C4-2B (cell line): ENCODE results near the gene SCP2.

Experiments used
- H3K27ac ChIP-seq: fragments of 450-650 bp; 2 replicates; pipeline ENCODE4 v1.5.1; 2017
- ZFX ChIP-seq: fragments of 450-650 bp; IDR thresholded peaks from 2 replicates; pipeline ENCODE4 v1.6.1; 2017
- TF ChIP-seq, protein P1 (sequence below): fragments of 450-650 bp; conservative IDR thresholded peaks from 2 replicates; pipeline ENCODE4 v1.5.1; 2017; ENCODE audit warnings: mild to moderate bottlenecking

The SCP2 gene

GRCh38 chr1:53014791-53015507, 87.9 kb downstream of the SCP2 start:
- no peak for TF ChIP-seq ZFX
- TF ChIP-seq, protein P1, sequence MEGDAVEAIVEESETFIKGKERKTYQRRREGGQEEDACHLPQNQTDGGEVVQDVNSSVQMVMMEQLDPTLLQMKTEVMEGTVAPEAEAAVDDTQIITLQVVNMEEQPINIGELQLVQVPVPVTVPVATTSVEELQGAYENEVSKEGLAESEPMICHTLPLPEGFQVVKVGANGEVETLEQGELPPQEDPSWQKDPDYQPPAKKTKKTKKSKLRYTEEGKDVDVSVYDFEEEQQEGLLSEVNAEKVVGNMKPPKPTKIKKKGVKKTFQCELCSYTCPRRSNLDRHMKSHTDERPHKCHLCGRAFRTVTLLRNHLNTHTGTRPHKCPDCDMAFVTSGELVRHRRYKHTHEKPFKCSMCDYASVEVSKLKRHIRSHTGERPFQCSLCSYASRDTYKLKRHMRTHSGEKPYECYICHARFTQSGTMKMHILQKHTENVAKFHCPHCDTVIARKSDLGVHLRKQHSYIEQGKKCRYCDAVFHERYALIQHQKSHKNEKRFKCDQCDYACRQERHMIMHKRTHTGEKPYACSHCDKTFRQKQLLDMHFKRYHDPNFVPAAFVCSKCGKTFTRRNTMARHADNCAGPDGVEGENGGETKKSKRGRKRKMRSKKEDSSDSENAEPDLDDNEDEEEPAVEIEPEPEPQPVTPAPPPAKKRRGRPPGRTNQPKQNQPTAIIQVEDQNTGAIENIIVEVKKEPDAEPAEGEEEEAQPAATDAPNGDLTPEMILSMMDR = no peak
- H3K27ac ChIP-seq = peak overlapping the region; percentile 66

DNA sequence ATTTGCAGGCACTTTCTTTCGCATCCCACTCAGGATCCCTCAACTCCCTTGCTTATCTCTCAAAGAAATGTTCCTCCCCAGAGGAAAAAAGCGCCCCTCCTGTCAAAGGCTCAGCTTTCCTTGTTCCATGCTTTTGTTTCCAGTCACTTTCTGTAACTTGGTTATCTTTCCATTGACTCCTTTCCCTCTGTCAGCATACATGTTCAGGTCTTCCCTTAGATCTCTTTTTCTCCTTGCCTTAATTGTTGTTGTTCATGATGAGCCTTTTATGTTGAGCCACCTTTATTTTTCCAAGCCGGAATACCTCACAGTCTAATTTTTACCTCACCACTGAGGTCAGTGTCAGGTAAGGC, 88.4 kb downstream of the SCP2 start:
- TF ChIP-seq ZFX = no peak
- TF ChIP-seq, protein P1 = no peak
- H3K27ac ChIP-seq = peak overlapping the region; percentile 66; the same call in 1 of the 2 replicates

DNA sequence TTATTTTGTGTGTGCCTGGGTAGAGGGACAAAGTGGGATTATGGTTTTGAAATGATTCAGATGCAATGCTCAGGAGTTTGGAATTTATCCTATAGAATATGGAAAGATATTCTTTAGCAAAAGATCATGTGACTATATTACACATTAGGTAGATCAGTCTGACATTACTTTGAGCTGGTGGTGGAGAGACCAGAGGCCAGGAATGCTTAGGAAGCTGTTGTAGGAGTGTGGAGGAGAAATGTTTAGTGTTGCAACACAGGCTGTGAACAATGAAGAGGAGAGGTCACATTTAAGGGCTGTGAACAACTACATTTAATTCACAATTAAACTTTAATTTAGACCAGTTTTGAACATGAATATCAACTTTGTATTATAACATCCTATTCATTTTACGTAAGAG, 89.6 kb downstream of the SCP2 start:
- H3K27ac ChIP-seq = no peak overlapping the region
- TF ChIP-seq ZFX = no peak
- TF ChIP-seq, protein P1 = no peak

- H3K27ac ChIP-seq = no peak overlapping the region
- no peak for TF ChIP-seq ZFX
- TF ChIP-seq, protein P1 = no peak
Measured at GRCh38 chr1:53020588-53020987, 93.5 kb downstream of the SCP2 start.

- TF ChIP-seq, protein P1 = no peak; the same call in 1 of the 2 replicates
- TF ChIP-seq ZFX = no peak
- no peak overlapping the region for H3K27ac ChIP-seq
Measured at GRCh38 chr1:53022179-53022578, 95.1 kb downstream of the SCP2 start.

GRCh38 chr1:53023546-53023945, 96.5 kb downstream of the SCP2 start:
- no peak for TF ChIP-seq ZFX
- TF ChIP-seq, protein P1 = no peak
- no peak overlapping the region for H3K27ac ChIP-seq

GRCh38 chr1:53024117-53024516, 97.0 kb downstream of the SCP2 start:
- no peak overlapping the region for H3K27ac ChIP-seq
- no peak for TF ChIP-seq ZFX
- TF ChIP-seq, protein P1 = no peak
